Measurements from ENCODE around the gene CKM. TPM values are rescaled to one million over a fixed set of nuclear protein-coding genes. Genes with fewer than 3 reads are reported as not detected.

CKM gene
- total RNA-seq, 4 donors from 2014 or later: 18,507 to 37,792 (median 27,366) TPM

DNA sequence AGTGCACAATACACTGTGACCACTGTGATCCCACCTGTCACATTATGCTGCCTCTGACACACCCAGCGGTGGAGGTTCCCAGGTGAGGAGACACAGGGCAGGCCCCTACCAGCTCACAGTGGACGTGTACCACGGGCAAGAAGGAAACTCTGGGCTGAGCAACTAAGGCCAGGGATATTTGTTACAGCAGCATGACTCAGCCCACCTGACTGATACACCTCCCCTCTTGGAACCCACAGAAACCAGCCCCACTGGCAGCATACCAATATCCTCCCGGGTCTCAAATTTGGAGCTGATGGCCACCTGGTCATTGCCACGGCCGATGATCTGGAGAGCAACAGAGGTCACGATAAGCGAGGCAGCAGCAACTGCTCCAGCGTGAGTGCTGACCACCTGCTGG, 32.7 kb upstream of the CKM start:
- H3K4me3 ChIP-seq: no peak overlapping the region
- no peak for DNase-seq
- no peak overlapping the region for H3K27ac ChIP-seq
- no peak for ATAC-seq
- no peaks in the 10 kb centered on the region for H3K27me3 ChIP-seq
- TF ChIP-seq, protein P1, sequence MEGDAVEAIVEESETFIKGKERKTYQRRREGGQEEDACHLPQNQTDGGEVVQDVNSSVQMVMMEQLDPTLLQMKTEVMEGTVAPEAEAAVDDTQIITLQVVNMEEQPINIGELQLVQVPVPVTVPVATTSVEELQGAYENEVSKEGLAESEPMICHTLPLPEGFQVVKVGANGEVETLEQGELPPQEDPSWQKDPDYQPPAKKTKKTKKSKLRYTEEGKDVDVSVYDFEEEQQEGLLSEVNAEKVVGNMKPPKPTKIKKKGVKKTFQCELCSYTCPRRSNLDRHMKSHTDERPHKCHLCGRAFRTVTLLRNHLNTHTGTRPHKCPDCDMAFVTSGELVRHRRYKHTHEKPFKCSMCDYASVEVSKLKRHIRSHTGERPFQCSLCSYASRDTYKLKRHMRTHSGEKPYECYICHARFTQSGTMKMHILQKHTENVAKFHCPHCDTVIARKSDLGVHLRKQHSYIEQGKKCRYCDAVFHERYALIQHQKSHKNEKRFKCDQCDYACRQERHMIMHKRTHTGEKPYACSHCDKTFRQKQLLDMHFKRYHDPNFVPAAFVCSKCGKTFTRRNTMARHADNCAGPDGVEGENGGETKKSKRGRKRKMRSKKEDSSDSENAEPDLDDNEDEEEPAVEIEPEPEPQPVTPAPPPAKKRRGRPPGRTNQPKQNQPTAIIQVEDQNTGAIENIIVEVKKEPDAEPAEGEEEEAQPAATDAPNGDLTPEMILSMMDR (IDR thresholded peaks at IDR 0.05 in 4 of 5, conservative IDR thresholded peaks at IDR 0.05 in 1 of 5): no peak
- no peak for TF ChIP-seq POLR2A (IDR thresholded peaks at IDR 0.05)
- H3K4me1 ChIP-seq: no peaks in the 10 kb centered on the region
- intact Hi-C loops (cut with DNase I; ENCODE audit: low total_unique reads): no loop called here
- in situ Hi-C loops (cut with MboI; ENCODE audit: low sequenced_read_pairs in 4 of 4): no loop called here
- no peaks in the 10 kb centered on the region for H3K9me3 ChIP-seq
- H3K36me3 ChIP-seq: peaks cover 0 to 26% of the 10 kb centered on the region in 2 donors

GRCh38 chr19:45354241-45354842, 31.7 kb upstream of the CKM start:
- no peak for DNase-seq

GRCh38 chr19:45352914-45353796, 30.5 kb upstream of the CKM start:
- H3K4me3 ChIP-seq: no peak overlapping the region
- no peaks in the 10 kb centered on the region for H3K9me3 ChIP-seq
- no peak for DNase-seq
- H3K4me1 ChIP-seq: no peaks in the 10 kb centered on the region
- H3K27me3 ChIP-seq: peaks cover 0 to 1% (median 0%) of the 10 kb centered on the region in 3 donors
- peaks cover 0 to 26% of the 10 kb centered on the region in 2 donors for H3K36me3 ChIP-seq
- intact Hi-C loops (cut with DNase I; ENCODE audit: low total_unique reads): no loop called here
- H3K27ac ChIP-seq: no peak overlapping the region
- no peak for ATAC-seq
- in situ Hi-C loops (cut with MboI; ENCODE audit: low sequenced_read_pairs in 4 of 4): no loop called here
- no peak for TF ChIP-seq POLR2A (IDR thresholded peaks at IDR 0.05)
- TF ChIP-seq, protein P1 (IDR thresholded peaks at IDR 0.05 in 4 of 5, conservative IDR thresholded peaks at IDR 0.05 in 1 of 5): no peak

More at GRCh38 chr19:45354241-45354842, 31.7 kb upstream of the CKM start:
- in situ Hi-C loops (cut with MboI; ENCODE audit: low sequenced_read_pairs in 4 of 4) (no loop called here), intact Hi-C loops (cut with DNase I; ENCODE audit: low total_unique reads) (no loop called here)
- no peak overlapping the region for H3K4me3 ChIP-seq
- no peaks in the 10 kb centered on the region for H3K27me3 ChIP-seq
- TF ChIP-seq POLR2A (IDR thresholded peaks at IDR 0.05): no peak
- TF ChIP-seq, protein P1 (IDR thresholded peaks at IDR 0.05 in 4 of 5, conservative IDR thresholded peaks at IDR 0.05 in 1 of 5): no peak
- no peak overlapping the region for H3K27ac ChIP-seq
- H3K9me3 ChIP-seq: no peaks in the 10 kb centered on the region
- no peak for ATAC-seq
- H3K4me1 ChIP-seq: no peaks in the 10 kb centered on the region
- H3K36me3 ChIP-seq: peaks cover 0 to 26% of the 10 kb centered on the region in 2 donors

GRCh38 chr19:45352471-45352870, 29.8 kb upstream of the CKM start:
- Histone ChIP-seq H3K27me3 (peaks cover 0 to 8% (median 1%) of the 10 kb centered on the region in 3 donors), H3K27ac (no peak overlapping the region), H3K4me1 (no peaks in the 10 kb centered on the region), H3K4me3 (no peak overlapping the region), H3K9me3 (no peaks in the 10 kb centered on the region), H3K36me3 (peaks cover 0 to 26% of the 10 kb centered on the region in 2 donors)
- TF ChIP-seq, protein P1 (IDR thresholded peaks at IDR 0.05 in 4 of 5, conservative IDR thresholded peaks at IDR 0.05 in 1 of 5): no peak
- no peak for TF ChIP-seq POLR2A (IDR thresholded peaks at IDR 0.05)
- no peak for DNase-seq
- intact Hi-C loops (cut with DNase I; ENCODE audit: low total_unique reads) (no loop called here), in situ Hi-C loops (cut with MboI; ENCODE audit: low sequenced_read_pairs in 4 of 4) (no loop called here)
- ATAC-seq: no peak
